Right ventricle myocardium superior (tissue), 1 donor: Measurements from ENCODE around the gene FAM81A. TPM values are rescaled to one million over a fixed set of nuclear protein-coding genes. Genes with fewer than 3 reads are reported as not detected.
"Not testable (repeated sequence)": the region's sequence is repeated elsewhere in the genome, so short reads cannot be mapped to it uniquely, and the experiment has no call there.

Experiments
- ATAC-seq: fragments of 200-7000 bp; cut with Tn5 transposase; one replicate; pipeline ENCODE4 v1.9.1; 2020; ENCODE audit warnings: mild to moderate bottlenecking; ENCODE audit not compliant: poor library complexity
- DNase-seq: peaks from one replicate; pipeline ENCODE4 v3.0.0-alpha.2; 2020
- intact Hi-C: fragments of 100-400 bp; cut with DNase I; formaldehyde crosslinking; loops from one replicate; pipeline ENCODE4 v1.11.2; 2022
- total RNA-seq: library from RNA; stranded (reverse); fragmentation: NEBNext Ultra II Directional; extraction: Animal tissue kit (Norgen Biotek cat#: 25700); gene quantifications from one replicate; pipeline ENCODE4 v1.2.1, GENCODE V29; 2021
- donor health status: DM: no; HTN: yes; CAD: no; lungs with severe emphysema.

Gene FAM81A
- total RNA-seq, 1 donor from 2014 or later = 8.0 TPM

- ATAC-seq = no peak
- intact Hi-C loops = no loop called here
- DNase-seq = no peak
Measured at GRCh38 chr15:59456114-59456513, 18.1 kb downstream of the FAM81A start.

- intact Hi-C loops = no loop called here
- DNase-seq (no peak), ATAC-seq (no peak)
Measured at GRCh38 chr15:59457103-59457502, 19.1 kb downstream of the FAM81A start.

- intact Hi-C loops = no loop called here
- DNase-seq (no peak), ATAC-seq (no peak)
Measured at GRCh38 chr15:59461521-59461920, 23.5 kb downstream of the FAM81A start.

GRCh38 chr15:59473226-59473625, 35.2 kb downstream of the FAM81A start:
- intact Hi-C loops = no loop called here
- no peak for DNase-seq
- no peak for ATAC-seq

- intact Hi-C loops, DNase-seq, ATAC-seq: not testable (repeated sequence)
Measured at GRCh38 chr15:59475161-59475560, 37.2 kb downstream of the FAM81A start.

GRCh38 chr15:59484399-59484798, 46.4 kb downstream of the FAM81A start:
- ATAC-seq (peak; percentile 90), DNase-seq (no peak)
- intact Hi-C loops = no loop called here

- intact Hi-C loops = no loop called here
- ATAC-seq = no peak
Measured at GRCh38 chr15:59485036-59485435, 47.0 kb downstream of the FAM81A start.

GRCh38 chr15:59489485-59489884, 51.5 kb downstream of the FAM81A start:
- ATAC-seq, intact Hi-C loops: not testable (repeated sequence)

More at GRCh38 chr15:59485036-59485435, 47.0 kb downstream of the FAM81A start:
- DNase-seq = no peak

GRCh38 chr15:59491062-59491461, 53.1 kb downstream of the FAM81A start:
- DNase-seq = no peak
- peak; percentile 80 for ATAC-seq
- intact Hi-C loops = loop anchor here (5.0 kb wide), 4 partner anchors 119 to 509 kb away; partner anchors contain the start of gene MYO1E

More at GRCh38 chr15:59489485-59489884, 51.5 kb downstream of the FAM81A start:
- DNase-seq = not testable (repeated sequence)

- ATAC-seq (peak; percentile 93), DNase-seq (peak; percentile 65)
- intact Hi-C loops = loop anchor here (5.0 kb wide), 4 partner anchors 120 to 510 kb away; partner anchors contain the start of gene MYO1E
Measured at GRCh38 chr15:59492389-59493377, 54.7 kb downstream of the FAM81A start.

- ATAC-seq = no peak
- intact Hi-C loops = no loop called here
Measured at GRCh38 chr15:59501597-59501996, 63.6 kb downstream of the FAM81A start.

GRCh38 chr15:59515190-59515589, 77.2 kb downstream of the FAM81A start:
- no peak for DNase-seq
- intact Hi-C loops = no loop called here
- ATAC-seq = no peak

More at GRCh38 chr15:59501597-59501996, 63.6 kb downstream of the FAM81A start:
- no peak for DNase-seq

- ATAC-seq (no peak), DNase-seq (no peak)
- intact Hi-C loops = no loop called here
Measured at GRCh38 chr15:59516655-59517461, 78.9 kb downstream of the FAM81A start.

GRCh38 chr15:59519329-59519728, 81.3 kb downstream of the FAM81A start:
- DNase-seq (no peak), ATAC-seq (no peak)
- intact Hi-C loops = no loop called here

GRCh38 chr15:59521443-59521842, 83.5 kb downstream of the FAM81A start:
- intact Hi-C loops = no loop called here
- ATAC-seq (no peak), DNase-seq (no peak)

GRCh38 chr15:59522988-59523461, 85.0 kb downstream of the FAM81A start:
- DNase-seq (peak; percentile 35), ATAC-seq (no peak)
- intact Hi-C loops = no loop called here

GRCh38 chr15:59523702-59524101, 85.7 kb downstream of the FAM81A start:
- intact Hi-C loops = no loop called here
- no peak for ATAC-seq
- DNase-seq = no peak

GRCh38 chr15:59524331-59524731, 86.3 kb downstream of the FAM81A start:
- no peak for DNase-seq
- ATAC-seq = peak; percentile 9
- intact Hi-C loops = no loop called here

- ATAC-seq, intact Hi-C loops, DNase-seq: not testable (repeated sequence)
Measured at GRCh38 chr15:59526466-59526865, 88.5 kb downstream of the FAM81A start.
